Measurements from ENCODE around the gene ITPA.

ITPA gene

GRCh38 chr20:3209257-3209945 is at the start of gene ITPA:
Gene ITPA (plus strand): TSS chr20:3209498. CDS start chr20:3209552, 54 bp downstream.
- DNase-seq (ENCODE audit: low read depth): peak; percentile 44

- DNase-seq (ENCODE audit: low read depth): no peak
Measured at GRCh38 chr20:3160418-3160817, 48.9 kb upstream of the ITPA start.

GRCh38 chr20:3161316-3162079 is 47.8 kb upstream of the ITPA start:
- no peak for DNase-seq (ENCODE audit: low read depth)

- DNase-seq (ENCODE audit: low read depth): no peak
Measured at GRCh38 chr20:3162080-3162611, 47.2 kb upstream of the ITPA start.

- no peak for DNase-seq (ENCODE audit: low read depth)
Measured at GRCh38 chr20:3163099-3164042, 45.9 kb upstream of the ITPA start.

GRCh38 chr20:3164043-3164762 is 45.1 kb upstream of the ITPA start:
- DNase-seq (ENCODE audit: low read depth): no peak

- DNase-seq (ENCODE audit: low read depth): no peak
Measured at GRCh38 chr20:3164763-3165410, 44.4 kb upstream of the ITPA start.

- DNase-seq (ENCODE audit: low read depth): no peak
Measured at GRCh38 chr20:3165473-3166337, 43.6 kb upstream of the ITPA start.

- DNase-seq (ENCODE audit: low read depth): no peak
Measured at GRCh38 chr20:3166338-3166912, 42.9 kb upstream of the ITPA start.

- DNase-seq (ENCODE audit: low read depth): no peak
Measured at GRCh38 chr20:3166913-3167342, 42.4 kb upstream of the ITPA start.

GRCh38 chr20:3167738-3168078 is 41.6 kb upstream of the ITPA start:
- no peak for DNase-seq (ENCODE audit: low read depth)

- DNase-seq (ENCODE audit: low read depth): no peak
Measured at GRCh38 chr20:3168079-3168828, 41.0 kb upstream of the ITPA start.

GRCh38 chr20:3168829-3169590 is 40.3 kb upstream of the ITPA start:
- DNase-seq (ENCODE audit: low read depth): no peak

- no peak for DNase-seq (ENCODE audit: low read depth)
Measured at GRCh38 chr20:3171391-3172125, 37.7 kb upstream of the ITPA start.

GRCh38 chr20:3172126-3172932 is 37.0 kb upstream of the ITPA start:
- no peak for DNase-seq (ENCODE audit: low read depth)

- DNase-seq (ENCODE audit: low read depth): peak; percentile 69
Measured at GRCh38 chr20:3172933-3173609, 36.2 kb upstream of the ITPA start, which contains the start of gene LZTS3. Gene LZTS3 (minus strand): TSS chr20:3173549. CDS start chr20:3167163, 6,386 bp downstream.

All from activated T-helper 1 cell treated with Interleukin-2 at 50 U/mL for 16 hours (primary cell).